Sigmoid colon (tissue), 4 donors: Measurements from ENCODE around the gene MRPL36.

Experiments
- CTCF ChIP-seq, 4 experiments: fragments of 450-650 bp in 3 of 4; fragments of 200-600 bp in 1 of 4; IDR thresholded peaks; one replicate each; pipeline ENCODE4 v1.5.1; 2016 to 2019; ENCODE audit warnings: antibody characterized with exemption in 4 of 4, mild to moderate bottlenecking in 3 of 4, moderate library complexity in 2 of 4
- EP300 ChIP-seq, 4 donors: sonication (generic); formaldehyde crosslinking; IDR thresholded peaks; one replicate each; pipeline ENCODE4 v1.6.1; 2017; ENCODE audit warnings: antibody characterized with exemption in 4 of 4
- POLR2A ChIP-seq, 2 donors: fragments of 450-650 bp; IDR thresholded peaks; one replicate each; pipeline ENCODE4 v1.6.1; 2016; ENCODE audit warnings: antibody characterized with exemption in 2 of 2, mild to moderate bottlenecking in 2 of 2, moderate library complexity in 2 of 2

GRCh38 chr5:1803192-1803591, 3.6 kb upstream of the MRPL36 start:
- TF ChIP-seq CTCF (IDR thresholded peaks at IDR 0.05) (no peak), EP300 (IDR thresholded peaks at IDR 0.05) (no peak), POLR2A (IDR thresholded peaks at IDR 0.05) (no peak)
